Measurements from ENCODE around the gene SOX18. TPM values are rescaled to one million over a fixed set of nuclear protein-coding genes. Genes with fewer than 3 reads are reported as not detected.

SOX18 gene
- total and polyA plus RNA-seq, 2 of the 13 experiments (the other 11 are each of a cell fraction or from before 2014, with no cell fraction given): 1.6 to 1.9 TPM

DNA sequence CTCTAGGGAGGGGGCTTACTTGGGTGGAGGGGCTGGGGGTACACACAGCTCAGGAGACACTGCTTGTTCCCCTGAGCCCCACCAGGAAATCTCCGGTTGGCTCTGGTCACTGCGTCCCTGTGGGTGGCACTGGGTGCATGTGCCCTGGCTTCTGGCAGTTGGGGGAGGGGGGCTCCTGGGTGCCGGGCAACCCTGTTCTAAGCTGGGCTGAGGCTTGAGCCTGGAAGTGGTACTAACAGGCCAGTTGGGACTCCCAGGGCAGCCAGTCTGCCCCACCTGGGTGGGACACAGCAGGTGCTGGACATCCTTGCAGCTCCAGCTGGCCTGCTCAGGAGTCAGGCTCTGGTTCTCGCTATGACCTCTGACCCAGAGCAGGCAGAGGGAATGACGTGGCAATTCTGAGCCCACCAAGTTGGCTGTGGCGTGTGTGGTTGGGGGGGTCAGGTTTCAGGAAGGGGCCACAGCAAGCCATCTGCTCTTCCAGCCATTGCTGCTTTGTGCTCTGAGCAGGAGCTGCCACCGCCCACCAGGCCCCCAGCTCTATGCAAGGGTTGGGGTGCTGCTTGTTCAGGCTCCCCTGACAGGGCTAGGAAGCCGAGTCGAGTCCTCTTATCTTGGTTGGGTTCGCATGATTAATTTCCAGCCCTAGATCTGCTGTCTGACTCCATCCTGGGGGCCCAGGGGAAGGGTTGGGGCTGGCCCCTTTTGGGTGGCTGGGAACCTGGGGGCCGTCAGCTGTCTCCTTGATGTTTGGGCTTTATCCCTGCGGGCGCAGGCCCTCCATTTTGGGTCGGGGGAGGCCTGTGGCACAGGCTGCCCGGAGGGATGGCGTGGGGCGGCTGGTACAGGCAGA is 12.9 kb downstream of the SOX18 start (continued):
- TF ChIP-seq MXD4 (CRISPR knock-in tag; IDR thresholded peaks at IDR 0.05) (no peak), ZBTB1 (CRISPR knock-in tag; IDR thresholded peaks at IDR 0.05; ENCODE audit: borderline replicate concordance) (no peak), ZNF792 (CRISPR knock-in tag; IDR thresholded peaks at IDR 0.05) (peak; percentile 7; the same call in 1 of the 2 replicates), BORCS8-MEF2B (CRISPR knock-in tag; IDR thresholded peaks at IDR 0.05) (no peak), SIN3B (IDR thresholded peaks at IDR 0.05; ENCODE audit: low read length) (no peak; the same call in 1 of the 2 replicates), TBL1XR1 (IDR thresholded peaks at IDR 0.05; ENCODE audit: borderline replicate concordance, low read length, partially characterized antibody) (no peak), PREB (CRISPR knock-in tag; IDR thresholded peaks at IDR 0.05) (no peak), HMGA1 (CRISPR knock-in tag; conservative IDR thresholded peaks at IDR 0.05) (no peak), DR1 (CRISPR knock-in tag; IDR thresholded peaks at IDR 0.05) (peak; percentile 50), ZBTB3 (CRISPR knock-in tag; IDR thresholded peaks at IDR 0.05; ENCODE audit: borderline replicate concordance, low read depth) (no peak), ZSCAN31 (CRISPR knock-in tag; IDR thresholded peaks at IDR 0.05; ENCODE audit: low read depth) (peak; percentile 59; the same call in 1 of the 2 replicates), ZNF331 (CRISPR knock-in tag; IDR thresholded peaks at IDR 0.05) (0 out of 2 replicates have a peak, but pooled peaks have one; percentile 20), POLR2G (IDR thresholded peaks at IDR 0.05; ENCODE audit: low read depth, low read length) (peak; percentile 61), ZNF691 (CRISPR knock-in tag; IDR thresholded peaks at IDR 0.05; ENCODE audit: borderline replicate concordance, low read depth) (no peak), ZNF7 (CRISPR knock-in tag; IDR thresholded peaks at IDR 0.05) (no peak)
- TF ChIP-seq, protein P1, sequence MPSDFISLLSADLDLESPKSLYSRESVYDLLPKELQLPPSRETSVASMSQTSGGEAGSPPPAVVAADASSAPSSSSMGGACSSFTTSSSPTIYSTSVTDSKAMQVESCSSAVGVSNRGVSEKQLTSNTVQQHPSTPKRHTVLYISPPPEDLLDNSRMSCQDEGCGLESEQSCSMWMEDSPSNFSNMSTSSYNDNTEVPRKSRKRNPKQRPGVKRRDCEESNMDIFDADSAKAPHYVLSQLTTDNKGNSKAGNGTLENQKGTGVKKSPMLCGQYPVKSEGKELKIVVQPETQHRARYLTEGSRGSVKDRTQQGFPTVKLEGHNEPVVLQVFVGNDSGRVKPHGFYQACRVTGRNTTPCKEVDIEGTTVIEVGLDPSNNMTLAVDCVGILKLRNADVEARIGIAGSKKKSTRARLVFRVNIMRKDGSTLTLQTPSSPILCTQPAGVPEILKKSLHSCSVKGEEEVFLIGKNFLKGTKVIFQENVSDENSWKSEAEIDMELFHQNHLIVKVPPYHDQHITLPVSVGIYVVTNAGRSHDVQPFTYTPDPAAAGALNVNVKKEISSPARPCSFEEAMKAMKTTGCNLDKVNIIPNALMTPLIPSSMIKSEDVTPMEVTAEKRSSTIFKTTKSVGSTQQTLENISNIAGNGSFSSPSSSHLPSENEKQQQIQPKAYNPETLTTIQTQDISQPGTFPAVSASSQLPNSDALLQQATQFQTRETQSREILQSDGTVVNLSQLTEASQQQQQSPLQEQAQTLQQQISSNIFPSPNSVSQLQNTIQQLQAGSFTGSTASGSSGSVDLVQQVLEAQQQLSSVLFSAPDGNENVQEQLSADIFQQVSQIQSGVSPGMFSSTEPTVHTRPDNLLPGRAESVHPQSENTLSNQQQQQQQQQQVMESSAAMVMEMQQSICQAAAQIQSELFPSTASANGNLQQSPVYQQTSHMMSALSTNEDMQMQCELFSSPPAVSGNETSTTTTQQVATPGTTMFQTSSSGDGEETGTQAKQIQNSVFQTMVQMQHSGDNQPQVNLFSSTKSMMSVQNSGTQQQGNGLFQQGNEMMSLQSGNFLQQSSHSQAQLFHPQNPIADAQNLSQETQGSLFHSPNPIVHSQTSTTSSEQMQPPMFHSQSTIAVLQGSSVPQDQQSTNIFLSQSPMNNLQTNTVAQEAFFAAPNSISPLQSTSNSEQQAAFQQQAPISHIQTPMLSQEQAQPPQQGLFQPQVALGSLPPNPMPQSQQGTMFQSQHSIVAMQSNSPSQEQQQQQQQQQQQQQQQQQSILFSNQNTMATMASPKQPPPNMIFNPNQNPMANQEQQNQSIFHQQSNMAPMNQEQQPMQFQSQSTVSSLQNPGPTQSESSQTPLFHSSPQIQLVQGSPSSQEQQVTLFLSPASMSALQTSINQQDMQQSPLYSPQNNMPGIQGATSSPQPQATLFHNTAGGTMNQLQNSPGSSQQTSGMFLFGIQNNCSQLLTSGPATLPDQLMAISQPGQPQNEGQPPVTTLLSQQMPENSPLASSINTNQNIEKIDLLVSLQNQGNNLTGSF (CRISPR knock-in tag; IDR thresholded peaks at IDR 0.05): 0 out of 2 replicates have a peak, but pooled peaks have one; percentile 22
- TF ChIP-seq, protein P2, sequence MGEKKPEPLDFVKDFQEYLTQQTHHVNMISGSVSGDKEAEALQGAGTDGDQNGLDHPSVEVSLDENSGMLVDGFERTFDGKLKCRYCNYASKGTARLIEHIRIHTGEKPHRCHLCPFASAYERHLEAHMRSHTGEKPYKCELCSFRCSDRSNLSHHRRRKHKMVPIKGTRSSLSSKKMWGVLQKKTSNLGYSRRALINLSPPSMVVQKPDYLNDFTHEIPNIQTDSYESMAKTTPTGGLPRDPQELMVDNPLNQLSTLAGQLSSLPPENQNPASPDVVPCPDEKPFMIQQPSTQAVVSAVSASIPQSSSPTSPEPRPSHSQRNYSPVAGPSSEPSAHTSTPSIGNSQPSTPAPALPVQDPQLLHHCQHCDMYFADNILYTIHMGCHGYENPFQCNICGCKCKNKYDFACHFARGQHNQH (CRISPR knock-in tag; IDR thresholded peaks at IDR 0.05): 0 out of 2 replicates have a peak, but pooled peaks have one; percentile 17
- TF ChIP-seq, protein P3, sequence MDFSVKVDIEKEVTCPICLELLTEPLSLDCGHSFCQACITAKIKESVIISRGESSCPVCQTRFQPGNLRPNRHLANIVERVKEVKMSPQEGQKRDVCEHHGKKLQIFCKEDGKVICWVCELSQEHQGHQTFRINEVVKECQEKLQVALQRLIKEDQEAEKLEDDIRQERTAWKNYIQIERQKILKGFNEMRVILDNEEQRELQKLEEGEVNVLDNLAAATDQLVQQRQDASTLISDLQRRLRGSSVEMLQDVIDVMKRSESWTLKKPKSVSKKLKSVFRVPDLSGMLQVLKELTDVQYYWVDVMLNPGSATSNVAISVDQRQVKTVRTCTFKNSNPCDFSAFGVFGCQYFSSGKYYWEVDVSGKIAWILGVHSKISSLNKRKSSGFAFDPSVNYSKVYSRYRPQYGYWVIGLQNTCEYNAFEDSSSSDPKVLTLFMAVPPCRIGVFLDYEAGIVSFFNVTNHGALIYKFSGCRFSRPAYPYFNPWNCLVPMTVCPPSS (IDR thresholded peaks at IDR 0.05): no peak

Data from HepG2 (cell line).